GM19463 (cell line): ENCODE results near the gene SMPDL3A.

ENCODE experiments used
- ATAC-seq: cut with Tn5 transposase; IDR thresholded peaks from one replicate; pipeline ENCODE4 v1.9.1; 2021; ENCODE audit warnings: mild to moderate bottlenecking, moderate library complexity; ENCODE audit not compliant: unreplicated experiment

SMPDL3A gene

GRCh38 chr6:122845916-122846612 is 57.0 kb downstream of the SMPDL3A start:
- ATAC-seq = no peak

- peak; percentile 85 for ATAC-seq
Observed at GRCh38 chr6:122853259-122853995, 64.4 kb downstream of the SMPDL3A start.
